GM21360 (cell line): ENCODE measurements around the gene SPATA46.

ENCODE experiments used
- ATAC-seq: cut with Tn5 transposase; IDR thresholded peaks from one replicate; pipeline ENCODE4 v1.9.1; 2021; ENCODE audit warnings: mild to moderate bottlenecking, moderate library complexity; ENCODE audit not compliant: unreplicated experiment

SPATA46 gene

GRCh38 chr1:162391790-162392563 is 15.3 kb upstream of the SPATA46 start:
- ATAC-seq = no peak

- ATAC-seq = no peak
Observed at GRCh38 chr1:162390396-162391185, 13.9 kb upstream of the SPATA46 start.

- ATAC-seq = no peak
Observed at GRCh38 chr1:162389971-162390370, 13.3 kb upstream of the SPATA46 start.

- no peak for ATAC-seq
Observed at GRCh38 chr1:162389021-162389818, 12.6 kb upstream of the SPATA46 start.

- ATAC-seq = no peak
Observed at GRCh38 chr1:162388615-162389014, 12.0 kb upstream of the SPATA46 start.

- ATAC-seq = no peak
Observed at GRCh38 chr1:162388083-162388594, 11.5 kb upstream of the SPATA46 start.

GRCh38 chr1:162387226-162388082 is 10.8 kb upstream of the SPATA46 start:
- ATAC-seq = no peak

GRCh38 chr1:162386292-162387225 is 9.9 kb upstream of the SPATA46 start:
- ATAC-seq = no peak

- ATAC-seq = no peak
Observed at GRCh38 chr1:162385702-162386101, 9.0 kb upstream of the SPATA46 start.

GRCh38 chr1:162385280-162385623 is 8.6 kb upstream of the SPATA46 start:
- ATAC-seq = no peak

- no peak for ATAC-seq
Observed at GRCh38 chr1:162384601-162385279, 8.1 kb upstream of the SPATA46 start.

- ATAC-seq = no peak
Observed at GRCh38 chr1:162384116-162384515, 7.5 kb upstream of the SPATA46 start.

GRCh38 chr1:162383516-162383915 is 6.9 kb upstream of the SPATA46 start:
- no peak for ATAC-seq

- ATAC-seq = no peak
Observed at GRCh38 chr1:162383091-162383490, 6.4 kb upstream of the SPATA46 start.

GRCh38 chr1:162381941-162382750 is 5.5 kb upstream of the SPATA46 start:
- no peak for ATAC-seq

- no peak for ATAC-seq
Observed at GRCh38 chr1:162381383-162381782, 4.7 kb upstream of the SPATA46 start, which contains the start of gene C1orf226. Gene C1orf226, plus strand, starts transcription at chr1:162381728. Its CDS starts 174 bp downstream, at chr1:162381902.

GRCh38 chr1:162380061-162380846 is 3.6 kb upstream of the SPATA46 start:
- ATAC-seq = no peak
